CD14-positive monocyte (primary cell): Measurements from ENCODE around the gene LBX1. TPM values are rescaled to one million over a fixed set of nuclear protein-coding genes. Genes with fewer than 3 reads are reported as not detected.

Source experiments
- DNase-seq, 3 donors: peaks; one replicate each; pipeline ENCODE4 v3.0.0-alpha.2; 2011 to 2022
- H2AFZ ChIP-seq: 2 replicates; pipeline ENCODE4 v1.6.0; 2012; ENCODE audit warnings: mild to moderate bottlenecking, low read depth, low read length, inconsistent platforms; ENCODE audit not compliant: insufficient read depth, poor library complexity, severe bottlenecking
- H3K27ac ChIP-seq, 2 donors: 1 replicate in 1 of 2; 2 replicates in 1 of 2; pipeline ENCODE4 v1.5.1; 2012 to 2013; ENCODE audit warnings: low read length in 2 of 2, control low read depth in 1 of 2, inconsistent platforms in 1 of 2, low read depth in 1 of 2, mild to moderate bottlenecking in 1 of 2
- H3K27me3 ChIP-seq, 2 donors: one replicate each; pipeline versions ENCODE4 v1.6.0 to v1.6.1; 2011 to 2013; ENCODE audit warnings: low read length in 2 of 2; ENCODE audit not compliant: control insufficient read depth in 2 of 2, insufficient read depth in 2 of 2
- H3K36me3 ChIP-seq, 2 donors: replicated peaks in 1 of 2; 1 replicate in 1 of 2; 2 replicates in 1 of 2; pipeline versions ENCODE4 v1.5.1 to v1.6.1; 2012 to 2013; ENCODE audit warnings: low read length in 2 of 2, control low read depth in 1 of 2, inconsistent platforms in 1 of 2, mild to moderate bottlenecking in 1 of 2; ENCODE audit not compliant: insufficient read depth in 2 of 2, control insufficient read depth in 1 of 2
- H3K4me1 ChIP-seq, 2 donors: 1 replicate in 1 of 2; 2 replicates in 1 of 2; pipeline versions ENCODE4 v1.5.1 to v1.6.1; 2012 to 2013; ENCODE audit warnings: low read length in 2 of 2, control low read depth in 1 of 2, inconsistent platforms in 1 of 2, mild to moderate bottlenecking in 1 of 2, moderate library complexity in 1 of 2; ENCODE audit not compliant: insufficient read depth in 2 of 2, control insufficient read depth in 1 of 2
- H3K4me2 ChIP-seq: replicated peaks from 2 replicates; pipeline ENCODE3; 2012; ENCODE audit warnings: low read length, moderate library complexity, mild to moderate bottlenecking; ENCODE audit not compliant: poor library complexity, severe bottlenecking; ENCODE audit errors: extremely low read depth
- H3K4me3 ChIP-seq, 3 experiments: fragments of 200-600 bp in 1 of 3; sonication (generic) in 1 of 3; replicated peaks in 1 of 3; 1 replicate in 2 of 3; 2 replicates in 1 of 3; pipeline ENCODE4 v1.5.1; 2011 to 2013; ENCODE audit warnings: low read length in 3 of 3, mild to moderate bottlenecking in 3 of 3, control low read depth in 2 of 3, low read depth in 2 of 3, inconsistent platforms in 1 of 3, moderate library complexity in 1 of 3
- H3K79me2 ChIP-seq: 2 replicates; pipeline ENCODE4 v1.6.0; 2012; ENCODE audit warnings: mild to moderate bottlenecking, control low read depth, inconsistent platforms, low read length, moderate library complexity; ENCODE audit not compliant: insufficient read depth
- H3K9ac ChIP-seq: 2 replicates; pipeline ENCODE4 v1.6.0; 2017; ENCODE audit warnings: low read length, mild to moderate bottlenecking; ENCODE audit not compliant: insufficient read depth, poor library complexity, severe bottlenecking
- H3K9me3 ChIP-seq, 2 donors: replicated peaks in 1 of 2; 1 replicate in 1 of 2; 2 replicates in 1 of 2; pipeline versions ENCODE4 v1.5.1 to v1.6.1; 2012 to 2013; ENCODE audit warnings: low read length in 2 of 2, control low read depth in 1 of 2; ENCODE audit not compliant: control insufficient read depth in 1 of 2, insufficient read depth in 1 of 2
- H4K20me1 ChIP-seq: 2 replicates; pipeline ENCODE4 v1.6.0; 2012; ENCODE audit warnings: mild to moderate bottlenecking, low read length, control low read depth, moderate library complexity; ENCODE audit not compliant: insufficient read depth
- H3K27ac Mint-ChIP-seq, 7 donors: one replicate each; pipeline ENCODE4 v1.8.0; 2020; ENCODE audit warnings: mild to moderate bottlenecking in 7 of 7, mixed read lengths in 7 of 7, moderate library complexity in 6 of 7, inconsistent platforms in 2 of 7
- H3K27me3 Mint-ChIP-seq, 3 donors: one replicate each; pipeline ENCODE4 v1.8.0; 2021 to 2022; ENCODE audit warnings: low read depth in 3 of 3, mild to moderate bottlenecking in 3 of 3, mixed read lengths in 3 of 3, moderate library complexity in 3 of 3, inconsistent platforms in 1 of 3
- H3K36me3 Mint-ChIP-seq, 2 donors: one replicate each; pipeline ENCODE4 v1.8.0; 2020; ENCODE audit warnings: mixed read lengths in 2 of 2, inconsistent platforms in 1 of 2, mild to moderate bottlenecking in 1 of 2
- H3K4me1 Mint-ChIP-seq: one replicate; pipeline ENCODE4 v1.8.0; 2020; ENCODE audit warnings: mild to moderate bottlenecking, mixed read lengths
- H3K4me3 Mint-ChIP-seq, 2 donors: one replicate each; pipeline ENCODE4 v1.8.0; 2020; ENCODE audit warnings: mild to moderate bottlenecking in 2 of 2, mixed read lengths in 2 of 2, moderate library complexity in 1 of 2
- H3K9me3 Mint-ChIP-seq, 7 donors: one replicate each; pipeline ENCODE4 v1.8.0; 2020 to 2022; ENCODE audit warnings: mixed read lengths in 7 of 7, mild to moderate bottlenecking in 6 of 7, moderate library complexity in 6 of 7, inconsistent platforms in 2 of 7
- CTCF ChIP-seq: fragments of 200-600 bp; IDR thresholded peaks from one replicate; pipeline ENCODE4 v1.8.0; 2022; ENCODE audit warnings: antibody characterized with exemption, mild to moderate bottlenecking
- WGBS: methylation state at CpG from one replicate; pipeline ENCODE4 v1.1.5; 2013; ENCODE audit warnings: missing lambda C conversion rate; ENCODE audit not compliant: insufficient coverage; 5-methylcytosine and 5-hydroxymethylcytosine counted together
- intact Hi-C, 2 donors: fragments of 100-400 bp; cut with micrococcal nuclease; formaldehyde crosslinking; loops; one replicate each; pipeline versions ENCODE4 v1.15.0 to v1.15.1; 2023
- polyA plus RNA-seq, 3 donors: library from polyadenylated mRNA; depleted of rRNA in 1 of 3; unstranded in 2 of 3; stranded (reverse) in 1 of 3; fragments of 300-500 nt in 2 of 3; fragments of >200 nt in 1 of 3; fragmentation: Illumina TruSeq in 2 of 3; gene quantifications; 1 replicate in 2 of 3; 2 replicates in 1 of 3; pipeline ENCODE4 v1.2.3, GENCODE V29; 2012 to 2021

Gene LBX1
- polyA plus RNA-seq, 3 donors: not detected

DNA sequence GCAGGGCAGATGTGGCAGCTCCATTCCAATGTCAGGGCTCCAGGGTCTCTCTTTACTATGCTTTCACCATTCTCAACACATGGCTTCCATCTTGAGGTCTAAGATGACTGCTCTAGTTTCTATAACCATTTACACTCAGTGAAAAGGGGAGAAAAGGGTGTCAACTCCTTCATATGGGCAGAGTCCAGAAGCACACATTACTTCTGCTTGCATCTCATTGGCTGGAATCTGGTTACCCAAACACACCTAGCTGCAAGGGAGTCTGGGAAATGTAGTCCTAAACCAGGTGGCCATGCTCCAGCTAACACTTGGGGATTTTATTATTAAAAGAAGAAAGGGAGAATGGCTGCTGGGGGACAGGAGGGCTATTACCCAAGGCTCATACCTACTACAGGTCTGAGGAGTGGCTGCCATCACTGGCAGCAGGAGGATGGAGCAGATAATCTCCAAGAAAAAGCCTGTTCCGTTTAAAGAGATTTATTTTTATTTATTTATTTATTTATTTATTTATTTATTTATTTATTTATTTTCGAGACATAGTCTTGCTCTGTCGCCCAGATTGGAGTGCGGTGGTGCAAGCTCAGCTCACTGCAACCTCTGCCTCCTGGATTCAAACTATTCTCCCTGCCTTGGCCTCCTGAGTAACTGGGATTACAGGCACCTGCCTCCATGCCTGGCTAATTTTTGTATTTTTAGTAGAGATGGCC is 29.1 kb upstream of the LBX1 start:
- no peak overlapping the region for H3K27ac ChIP-seq
- no peak overlapping the region for H2AFZ ChIP-seq
- Mint-ChIP-seq H3K27me3 (peaks cover 35 to 63% (median 39%) of the 10 kb centered on the region in 3 donors), H3K27ac (no peak overlapping the region), H3K9me3 (peaks cover 0 to 12% (median 6%) of the 10 kb centered on the region in 7 donors), H3K4me1 (no peaks in the 10 kb centered on the region), H3K4me3 (no peak overlapping the region), H3K36me3 (no peaks in the 10 kb centered on the region)
- no peaks in the 10 kb centered on the region for H4K20me1 ChIP-seq
- H3K79me2 ChIP-seq: no peaks in the 10 kb centered on the region
- DNase-seq: peak in 2 of 3 donors; percentile 16 to 25
- H3K9me3 ChIP-seq: peaks cover 0 to 5% of the 10 kb centered on the region in 2 donors
- no peak overlapping the region for H3K4me3 ChIP-seq
- H3K36me3 ChIP-seq: no peaks in the 10 kb centered on the region
- intact Hi-C loops: no loop called here
- no peak overlapping the region for H3K4me2 ChIP-seq
- no peak for TF ChIP-seq CTCF
- peaks cover 9 to 40% of the 10 kb centered on the region in 2 donors for H3K27me3 ChIP-seq
- no CpG with 5 or more reads among the region's 4 CpGs for WGBS
- H3K4me1 ChIP-seq: no peaks in the 10 kb centered on the region
- H3K9ac ChIP-seq: no peak overlapping the region

DNA sequence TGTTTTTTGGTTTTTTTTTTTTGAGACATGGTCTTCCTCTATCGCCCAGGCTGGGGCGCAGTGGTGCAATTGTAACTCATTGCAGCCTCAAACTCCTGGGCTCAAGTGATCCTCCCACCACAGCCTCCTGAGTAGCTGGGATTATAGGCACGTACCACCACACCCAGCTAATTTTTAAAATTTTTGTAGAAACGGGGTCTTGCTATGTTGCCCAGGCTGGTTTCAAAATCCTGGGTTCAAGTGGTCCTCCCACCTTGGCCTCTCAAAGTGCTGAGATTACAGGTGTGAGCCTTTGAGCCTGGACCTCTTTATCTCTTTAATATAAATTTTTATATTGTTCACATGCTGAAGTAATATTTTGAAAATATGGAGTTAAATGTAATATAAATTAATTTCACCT is 28.2 kb upstream of the LBX1 start:
- H3K9me3 ChIP-seq: peaks cover 0 to 5% of the 10 kb centered on the region in 2 donors
- no peak overlapping the region for H3K27ac ChIP-seq
- no peaks in the 10 kb centered on the region for H3K79me2 ChIP-seq
- intact Hi-C loops: no loop called here
- H3K4me1 ChIP-seq: no peaks in the 10 kb centered on the region
- H3K27me3 ChIP-seq: peaks cover 9 to 40% of the 10 kb centered on the region in 2 donors
- H3K4me2 ChIP-seq: no peak overlapping the region
- no peak for DNase-seq
- no peak overlapping the region for H3K4me3 ChIP-seq
- Mint-ChIP-seq H3K9me3 (peaks cover 0 to 12% (median 6%) of the 10 kb centered on the region in 7 donors), H3K4me3 (no peak overlapping the region), H3K27me3 (peaks cover 32 to 63% (median 36%) of the 10 kb centered on the region in 3 donors), H3K36me3 (no peaks in the 10 kb centered on the region), H3K27ac (no peak overlapping the region), H3K4me1 (no peaks in the 10 kb centered on the region)
- 100% methylated on average over 1 of the region's 4 CpGs for WGBS
- H3K9ac ChIP-seq: no peak overlapping the region
- TF ChIP-seq CTCF: no peak
- no peaks in the 10 kb centered on the region for H3K36me3 ChIP-seq
- H2AFZ ChIP-seq: no peak overlapping the region
- H4K20me1 ChIP-seq: no peaks in the 10 kb centered on the region
